ENCODE data around the gene MKLN1. TPM values are rescaled to one million over a fixed set of nuclear protein-coding genes. Genes with fewer than 3 reads are reported as not detected.

MKLN1 gene
- total RNA-seq, 1 experiment from 2014 or later: 32.0 TPM

DNA sequence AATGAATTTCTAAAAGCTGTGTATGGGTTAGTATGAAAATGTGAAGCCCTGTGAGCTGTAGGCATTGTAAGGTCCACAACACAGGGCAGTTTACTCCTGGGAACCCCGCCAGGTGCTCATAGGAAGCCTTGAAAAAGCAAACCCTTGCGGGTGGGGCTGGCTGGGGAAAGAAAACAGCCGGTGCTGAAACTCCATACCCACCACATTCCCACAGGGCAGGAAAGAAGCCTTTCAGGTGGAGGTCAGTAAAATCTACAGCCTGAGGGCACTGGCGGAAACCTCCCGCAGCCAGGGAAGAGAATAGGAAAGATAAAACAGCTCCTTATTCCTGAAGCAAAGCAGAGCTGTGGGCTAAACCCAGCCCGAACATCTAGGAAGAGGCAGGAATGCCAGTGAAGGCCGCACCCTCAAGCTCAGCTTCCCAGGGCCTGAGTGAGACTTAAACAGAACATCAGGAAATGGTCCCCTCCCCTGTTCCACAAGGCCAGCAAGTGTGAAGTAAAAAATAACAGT, 194.0 kb downstream of the MKLN1 start:
- DNase-seq (ENCODE audit: low read depth): peak; percentile 88

GRCh38 chr7:131522325-131522930, 194.8 kb downstream of the MKLN1 start:
- peak; percentile 59 for DNase-seq (ENCODE audit: low read depth)

GRCh38 chr7:131524115-131524514, 196.4 kb downstream of the MKLN1 start:
- DNase-seq (ENCODE audit: low read depth): no peak

DNA sequence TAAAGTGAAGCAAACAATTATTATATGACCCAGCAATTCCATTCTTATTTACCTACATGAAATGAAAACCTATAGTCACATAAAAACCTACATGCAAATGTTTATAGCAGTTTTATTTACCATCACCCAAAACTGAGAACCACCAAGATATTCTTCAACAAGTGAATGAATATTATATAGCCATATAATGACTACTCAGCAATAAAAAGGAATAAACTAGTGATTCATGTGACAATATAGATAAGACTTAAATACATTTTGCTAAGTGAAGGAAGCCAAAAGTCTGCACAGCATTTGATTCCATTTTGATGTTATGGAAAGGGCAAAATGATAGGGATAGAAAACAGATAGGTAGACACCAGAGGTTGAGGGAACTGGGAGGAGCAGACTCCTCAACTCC, 197.0 kb downstream of the MKLN1 start:
- no peak for DNase-seq (ENCODE audit: low read depth)

DNA sequence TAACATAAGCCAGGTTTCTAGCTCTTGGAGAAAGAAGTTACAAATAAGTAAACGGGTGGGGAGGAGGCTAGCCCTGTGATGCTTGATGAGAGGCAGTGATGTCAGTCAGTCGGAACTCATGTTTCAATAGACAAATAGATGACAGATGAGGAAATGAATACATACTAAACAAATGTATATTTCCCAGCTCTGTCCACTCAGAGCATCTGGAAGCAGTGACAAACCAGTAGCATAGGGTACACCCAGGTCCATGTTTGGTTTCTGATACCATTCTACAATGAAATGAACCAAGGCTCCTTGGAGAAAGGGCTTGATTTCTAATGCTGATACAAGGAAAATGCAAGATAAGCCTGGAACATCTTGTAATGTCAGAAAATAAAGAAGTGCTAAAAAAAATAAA, 198.1 kb downstream of the MKLN1 start:
- DNase-seq (ENCODE audit: low read depth): no peak

DNA sequence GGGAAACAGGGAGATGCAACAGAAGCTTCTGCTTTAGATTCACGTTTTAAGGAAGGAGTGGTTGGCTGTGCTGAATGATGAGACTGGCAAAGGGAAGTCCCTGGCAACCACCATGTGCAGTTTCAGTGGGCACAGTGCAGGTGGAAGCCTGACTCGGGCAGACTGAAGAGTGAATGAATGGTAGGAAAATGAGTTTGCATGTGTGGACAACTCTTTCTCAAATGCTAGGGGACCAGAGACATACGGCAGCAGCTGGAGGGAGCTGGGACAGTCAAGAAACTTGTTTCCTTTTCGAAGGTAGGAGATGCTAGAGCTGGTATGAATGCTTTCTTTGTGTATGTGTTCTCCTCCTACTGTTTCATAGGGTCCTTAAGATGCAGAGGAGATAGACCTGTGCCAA, 199.8 kb downstream of the MKLN1 start:
- no peak for DNase-seq (ENCODE audit: low read depth)

DNA sequence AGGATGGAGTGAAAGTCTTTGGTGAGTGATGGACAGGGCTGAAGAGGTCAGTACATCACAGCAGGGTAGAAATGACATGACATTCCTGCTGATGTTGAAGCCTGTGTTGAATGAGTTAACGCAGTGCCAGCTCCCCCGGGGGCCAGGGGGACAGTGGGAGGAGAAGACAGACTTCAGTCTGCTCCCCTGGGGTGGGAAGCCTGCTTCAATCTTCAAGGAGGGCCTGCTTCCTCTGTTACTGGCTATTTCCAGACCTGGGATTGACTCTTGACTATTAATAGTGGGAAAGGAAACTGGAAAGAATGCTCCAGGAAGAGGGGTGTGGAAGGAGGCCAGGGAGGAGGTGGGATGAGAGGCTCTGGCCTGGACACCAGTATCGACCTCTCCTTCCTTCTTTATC, 201.5 kb downstream of the MKLN1 start:
- DNase-seq (ENCODE audit: low read depth): no peak

DNA sequence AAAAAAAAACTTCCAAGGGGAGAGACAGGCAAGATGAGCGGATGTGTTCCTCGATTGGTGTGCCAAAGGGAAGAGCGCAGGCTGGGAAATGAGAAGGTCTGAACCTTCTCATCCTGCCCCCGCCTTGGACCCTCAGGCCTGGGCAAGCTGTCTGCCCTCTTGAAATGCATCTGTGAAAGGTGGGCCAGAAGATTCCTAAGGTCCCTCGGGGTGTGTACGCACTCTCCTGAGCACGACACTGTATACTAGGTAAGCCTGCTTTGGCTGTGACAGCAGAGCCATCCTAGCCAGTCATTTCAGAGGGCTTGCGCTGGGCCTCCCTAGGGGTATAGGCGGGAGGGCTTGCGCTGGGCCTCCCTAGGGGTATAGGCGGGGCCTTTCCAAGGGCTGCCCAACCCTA, 201.9 kb downstream of the MKLN1 start:
- DNase-seq (ENCODE audit: low read depth): no peak

GRCh38 chr7:131530137-131530536, 202.5 kb downstream of the MKLN1 start:
- no peak for DNase-seq (ENCODE audit: low read depth)

DNA sequence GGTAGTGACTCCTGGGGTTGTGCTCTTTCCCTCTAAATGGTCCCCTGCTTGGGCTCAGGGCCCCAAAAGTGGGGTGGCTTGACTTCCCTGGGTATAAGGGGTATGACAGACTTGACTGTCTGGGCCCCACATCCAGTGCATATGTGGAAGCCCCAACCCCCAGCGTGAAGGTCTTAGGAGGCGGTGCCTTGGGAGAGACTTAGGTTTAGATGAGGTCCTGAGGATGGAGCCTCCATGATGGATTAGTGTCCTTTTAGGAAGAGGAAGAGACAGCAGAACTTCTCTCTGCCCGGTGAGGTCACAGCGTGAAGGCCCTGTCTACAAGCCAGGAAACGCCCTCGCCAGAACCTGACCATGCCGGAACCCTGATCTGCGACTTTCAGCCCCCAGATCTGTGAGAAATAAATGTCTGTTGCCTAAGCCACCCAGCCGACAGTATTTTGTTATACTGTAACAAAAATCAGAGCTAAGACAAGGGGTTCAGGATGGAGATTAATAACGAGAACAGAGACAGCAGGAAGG, 205.0 kb downstream of the MKLN1 start:
- DNase-seq (ENCODE audit: low read depth): no peak

DNA sequence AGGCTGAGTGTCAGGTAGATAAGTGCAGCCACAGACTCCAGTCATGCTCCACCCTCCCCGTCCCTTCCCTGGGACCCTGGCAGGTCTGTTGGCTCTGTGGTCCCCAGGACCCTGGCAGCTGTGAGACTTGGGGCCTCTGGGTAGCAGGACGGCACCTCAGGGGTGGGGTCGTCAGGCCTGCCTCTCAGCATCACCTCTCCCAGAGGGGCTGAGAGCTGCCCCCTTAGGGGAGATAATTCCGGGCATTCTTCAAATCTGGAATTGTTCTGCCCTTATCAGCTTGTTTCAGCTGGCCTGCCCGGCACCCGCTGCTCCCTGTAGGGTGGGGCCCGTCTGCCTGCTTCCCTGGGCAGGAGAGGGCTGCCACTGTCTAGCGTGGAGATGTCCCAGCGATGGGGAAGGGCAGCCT, 205.5 kb downstream of the MKLN1 start:
- no peak for DNase-seq (ENCODE audit: low read depth)

GRCh38 chr7:131533566-131534561, 206.2 kb downstream of the MKLN1 start:
- no peak for DNase-seq (ENCODE audit: low read depth)

DNA sequence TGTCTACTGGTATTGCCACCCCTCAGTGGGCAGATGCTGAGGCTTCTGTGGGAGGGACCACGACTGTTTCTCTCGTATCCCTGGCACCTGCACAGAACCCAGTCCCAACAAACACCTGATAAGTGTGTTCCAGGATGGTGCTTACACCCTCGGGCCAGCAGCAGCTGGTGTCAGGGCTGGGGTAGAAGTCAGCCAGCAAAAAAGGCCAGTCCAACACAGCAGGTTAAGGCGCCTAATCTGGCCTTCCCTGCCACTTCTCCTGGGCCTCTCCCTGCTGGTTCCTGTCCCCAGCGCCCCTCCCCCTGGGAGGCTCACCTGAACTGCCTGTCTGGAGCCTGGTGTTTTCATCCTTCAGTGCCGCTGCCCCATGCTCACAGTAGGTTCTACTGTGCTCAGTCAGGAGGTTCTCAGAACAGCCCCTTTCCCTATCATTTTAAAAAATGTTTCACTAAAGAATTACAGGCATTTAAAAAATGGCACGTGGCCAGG, 208.7 kb downstream of the MKLN1 start:
- no peak for DNase-seq (ENCODE audit: low read depth)

- peak; percentile 33 for DNase-seq (ENCODE audit: low read depth)
Measured at GRCh38 chr7:131537571-131537978, 209.9 kb downstream of the MKLN1 start.

GRCh38 chr7:131538071-131538812, 210.6 kb downstream of the MKLN1 start:
- DNase-seq (ENCODE audit: low read depth): peak; percentile 90

DNA sequence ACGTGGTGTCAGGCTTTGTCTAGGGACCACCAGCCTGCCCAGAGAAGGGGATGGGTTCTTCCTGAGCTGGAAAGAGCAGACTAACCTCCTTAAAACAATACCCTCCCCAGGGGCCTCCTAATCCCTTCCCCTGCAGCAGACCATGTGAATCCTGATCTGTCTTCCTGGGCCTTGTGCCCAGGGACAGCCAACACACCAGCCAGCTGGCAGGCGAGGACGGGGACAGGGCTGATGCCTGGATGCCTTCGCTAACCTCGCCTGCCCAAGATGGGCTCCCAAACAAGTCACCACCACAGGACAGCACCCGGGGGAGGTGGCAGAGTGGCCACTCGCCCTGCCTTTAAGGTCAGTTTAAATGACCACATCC, 211.1 kb downstream of the MKLN1 start:
- peak; percentile 71 for DNase-seq (ENCODE audit: low read depth)

- DNase-seq (ENCODE audit: low read depth): no peak
Measured at GRCh38 chr7:131540491-131541162, 213.0 kb downstream of the MKLN1 start.

DNA sequence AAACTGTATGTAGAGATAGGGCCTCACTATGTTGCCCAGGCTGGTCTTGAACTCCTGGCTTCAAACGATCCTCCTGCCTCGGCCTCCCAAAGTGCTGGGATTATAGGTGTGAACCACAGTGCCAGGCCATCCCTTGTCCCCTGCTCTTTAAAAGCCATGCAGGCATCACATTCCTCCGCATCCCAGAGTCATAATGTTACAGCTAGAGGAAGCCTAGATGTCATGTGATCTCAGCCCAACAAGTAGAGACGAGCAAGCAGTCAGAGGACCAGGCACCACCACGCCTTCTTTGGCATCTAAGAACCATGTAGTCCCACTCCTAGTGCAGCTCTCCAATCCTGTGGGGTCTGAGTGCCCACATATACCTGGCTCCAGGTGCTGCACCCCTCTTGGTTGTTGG, 215.6 kb downstream of the MKLN1 start:
- DNase-seq (ENCODE audit: low read depth): no peak

DNA sequence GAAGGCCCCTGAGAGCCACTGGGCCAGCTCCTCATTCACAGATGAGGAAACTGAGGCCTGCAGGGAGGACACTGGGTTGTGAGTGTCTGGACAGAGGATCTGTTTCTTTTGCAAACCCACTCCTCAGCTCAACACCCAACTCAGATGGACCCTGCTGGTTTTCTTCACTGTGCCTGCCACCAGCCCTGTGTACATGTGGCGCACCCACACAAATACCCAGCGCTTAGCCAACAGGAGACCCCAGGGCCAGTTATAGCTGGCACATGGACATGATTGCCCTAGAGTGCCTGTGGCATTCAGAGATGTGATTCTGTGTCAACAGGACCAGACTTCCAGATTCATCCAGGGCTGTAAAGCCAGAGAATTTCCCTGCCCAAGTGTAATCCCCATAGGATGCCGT, 216.3 kb downstream of the MKLN1 start:
- no peak for DNase-seq (ENCODE audit: low read depth)

DNA sequence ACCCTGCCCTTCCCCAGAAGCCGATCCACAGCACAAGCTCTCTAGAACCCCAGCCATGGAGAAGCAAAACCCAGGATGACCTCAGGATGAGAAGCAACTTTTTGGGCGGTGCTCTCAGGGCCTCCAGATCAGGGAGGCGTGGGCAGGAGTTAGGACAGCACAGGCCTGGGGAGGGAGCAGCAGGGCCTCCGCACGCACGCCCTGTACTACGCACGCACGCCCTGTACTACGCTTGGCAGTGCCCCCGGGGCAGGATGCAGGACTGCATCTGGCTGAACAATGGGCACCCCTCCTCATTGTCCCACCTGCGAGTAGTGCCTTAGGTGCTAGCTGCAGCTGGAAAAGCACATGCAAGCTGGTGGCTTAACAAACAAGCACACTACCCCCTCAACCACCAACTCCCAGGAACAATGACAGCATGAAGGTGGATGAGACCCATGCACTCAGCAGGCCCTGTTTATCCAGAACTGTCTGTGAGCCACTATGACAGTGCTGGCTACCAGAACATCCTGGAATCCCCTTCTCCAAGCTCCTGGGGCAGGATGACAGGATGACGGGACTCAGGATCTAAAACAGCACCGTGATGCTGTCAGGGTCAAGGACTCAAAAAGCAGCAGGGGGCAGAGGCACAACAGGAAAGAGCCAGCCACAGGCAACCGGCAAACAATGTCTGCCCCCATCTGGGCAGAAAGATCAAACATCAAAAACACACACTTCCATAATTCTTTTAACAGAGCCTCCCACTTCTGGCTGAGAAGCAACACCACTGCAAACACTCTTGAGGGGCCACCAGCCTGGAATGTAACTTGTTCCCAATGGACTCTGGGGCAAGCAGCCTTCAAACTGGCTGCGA, 217.0 kb downstream of the MKLN1 start:
- peak; percentile 69 for DNase-seq (ENCODE audit: low read depth)

Data from M059J (cell line).